GM18508 (cell line): ENCODE results near the gene ELF2.
A peak's percentile ranks its signal among the peaks of the same experiment; 100 is the strongest.
"Not testable (repeated sequence)": the region's sequence is repeated elsewhere in the genome, so short reads cannot be mapped to it uniquely, and the experiment has no call there.

Experiments
- ATAC-seq: cut with Tn5 transposase; IDR thresholded peaks from one replicate; pipeline ENCODE4 v1.9.1; 2021; ENCODE audit warnings: moderate number of reproducible peaks; ENCODE audit not compliant: insufficient read depth, unreplicated experiment

The ELF2 gene

DNA sequence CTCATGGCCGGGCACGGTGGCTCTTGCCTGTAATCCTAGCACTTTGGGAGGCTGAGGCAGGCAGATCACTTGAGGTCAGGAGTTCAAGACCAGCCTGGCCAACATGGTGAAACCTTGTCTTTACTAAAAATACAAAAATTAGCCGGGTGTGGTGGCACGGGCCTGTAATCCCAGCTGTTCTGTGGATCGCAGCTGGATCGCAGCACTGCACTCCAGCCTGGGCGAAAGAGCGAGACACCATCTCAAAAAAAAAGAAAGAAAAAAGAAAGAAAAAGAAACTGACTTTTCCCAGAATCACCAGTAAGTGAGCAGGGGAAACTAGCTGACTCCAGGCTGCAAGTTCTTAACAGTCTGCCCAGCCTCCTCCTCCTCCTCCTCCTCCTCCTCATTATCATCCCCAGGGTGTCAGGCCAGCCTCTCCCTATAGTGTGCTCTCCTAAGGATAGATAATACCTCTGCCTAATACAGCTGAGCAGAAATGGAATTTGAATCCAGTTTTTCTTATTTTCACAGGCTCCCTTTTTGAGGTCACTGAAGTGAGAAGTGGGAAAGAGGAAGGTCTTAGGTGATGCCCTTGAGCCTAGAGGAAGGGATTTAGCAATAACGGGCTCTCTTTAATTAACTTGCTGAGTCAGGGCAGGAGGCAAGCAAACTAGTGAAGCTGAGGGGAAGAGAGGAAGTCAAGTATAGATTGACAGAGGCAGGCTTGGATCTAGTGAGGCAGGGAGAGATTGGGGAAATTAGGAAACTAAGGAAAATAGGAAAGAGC, 11.8 kb upstream of the ELF2 start:
- ATAC-seq: no peak

DNA sequence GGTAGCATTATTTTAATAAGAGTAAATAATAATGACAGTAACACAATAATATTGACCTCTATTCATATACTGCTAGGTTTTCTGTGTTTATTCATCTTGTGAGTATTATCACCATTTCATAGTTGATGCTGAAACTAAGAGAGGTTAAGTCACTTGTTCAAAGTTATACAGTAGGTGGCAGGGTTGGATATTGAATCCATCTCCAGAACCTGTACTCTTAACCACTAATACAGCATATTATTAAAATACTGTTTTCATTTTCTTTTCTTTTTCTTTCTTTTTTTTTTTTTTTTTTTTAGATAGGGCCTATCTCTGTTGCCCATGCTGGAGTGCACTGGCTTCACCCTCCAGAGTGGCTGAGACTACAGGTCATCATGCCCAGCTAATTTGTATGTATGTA, 7.1 kb upstream of the ELF2 start:
- ATAC-seq: peak; percentile 56

DNA sequence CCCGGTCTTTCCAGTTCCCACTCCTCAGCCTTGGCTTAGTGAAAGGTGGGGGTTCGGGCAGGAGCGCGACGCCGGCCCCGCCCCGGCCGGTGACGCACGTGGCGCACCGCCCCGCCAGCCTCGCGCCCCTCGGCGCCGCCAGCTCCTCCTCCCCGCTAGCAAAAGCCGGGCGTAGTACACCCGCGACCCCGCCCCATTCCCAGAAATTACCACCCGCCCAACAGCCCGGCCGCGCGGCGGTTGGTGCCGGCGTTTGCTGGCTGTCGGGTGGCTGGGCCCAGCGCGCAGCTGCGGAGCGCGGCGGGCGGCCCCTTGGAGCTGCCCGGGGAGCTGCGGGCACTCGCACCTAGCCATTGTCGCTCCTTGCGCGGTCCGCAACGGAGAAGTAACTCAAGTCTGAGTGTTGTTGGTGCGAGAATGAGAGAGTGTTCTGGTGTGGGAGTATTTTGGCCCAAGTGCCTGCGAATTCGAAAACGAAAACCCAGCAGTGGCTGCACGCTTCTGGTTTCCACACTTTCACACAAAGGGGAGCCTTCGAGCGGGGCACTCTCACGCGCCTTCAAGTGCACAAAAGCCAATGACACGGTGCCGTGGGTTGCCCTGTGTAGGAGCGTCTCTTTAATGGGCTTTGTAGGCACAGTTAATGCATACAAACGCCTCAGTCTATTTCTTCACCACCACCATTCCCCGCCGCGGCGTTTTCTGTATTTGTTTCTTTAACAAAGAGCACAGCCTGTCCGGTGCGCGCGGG, 1.0 kb upstream of the ELF2 start:
- ATAC-seq: peak; percentile 47

DNA sequence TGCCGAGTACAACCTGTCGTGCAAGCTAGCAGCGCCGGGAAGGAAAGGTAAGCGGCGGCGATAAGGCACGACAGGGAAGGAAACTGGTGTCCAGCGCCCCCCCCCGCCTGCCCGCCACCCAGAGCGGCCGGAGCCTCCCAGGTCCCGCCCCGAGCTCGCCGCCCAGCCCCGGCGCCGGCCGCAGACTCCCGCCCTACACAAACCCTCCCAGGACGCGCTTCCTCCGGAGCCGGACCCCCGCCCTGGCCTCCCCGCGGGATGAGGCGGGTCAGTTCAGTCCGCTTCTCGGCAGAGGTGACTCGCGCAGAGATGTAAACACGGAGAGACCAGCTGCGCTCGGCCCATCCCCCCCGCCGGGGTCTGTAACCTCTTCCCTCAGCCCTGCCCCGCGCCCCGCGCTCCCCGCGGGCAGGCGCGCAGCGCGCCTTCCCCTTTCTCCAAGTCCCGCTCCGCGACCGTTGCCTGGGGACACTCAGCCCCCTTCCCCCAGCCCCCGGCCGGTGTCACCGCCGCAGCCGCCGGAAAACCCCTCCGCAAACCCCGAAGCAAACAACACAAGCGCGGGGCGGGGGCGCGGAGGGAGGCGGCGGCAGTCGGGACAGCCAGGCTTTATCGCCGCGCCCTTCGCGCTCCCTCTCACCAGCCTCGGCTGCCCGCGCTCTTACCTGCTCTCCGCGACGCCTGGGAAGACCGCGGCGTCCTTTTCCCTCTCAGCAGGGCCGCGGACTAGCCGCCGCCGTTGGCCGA, 543 bp downstream of the ELF2 start:
- ATAC-seq: no peak

DNA sequence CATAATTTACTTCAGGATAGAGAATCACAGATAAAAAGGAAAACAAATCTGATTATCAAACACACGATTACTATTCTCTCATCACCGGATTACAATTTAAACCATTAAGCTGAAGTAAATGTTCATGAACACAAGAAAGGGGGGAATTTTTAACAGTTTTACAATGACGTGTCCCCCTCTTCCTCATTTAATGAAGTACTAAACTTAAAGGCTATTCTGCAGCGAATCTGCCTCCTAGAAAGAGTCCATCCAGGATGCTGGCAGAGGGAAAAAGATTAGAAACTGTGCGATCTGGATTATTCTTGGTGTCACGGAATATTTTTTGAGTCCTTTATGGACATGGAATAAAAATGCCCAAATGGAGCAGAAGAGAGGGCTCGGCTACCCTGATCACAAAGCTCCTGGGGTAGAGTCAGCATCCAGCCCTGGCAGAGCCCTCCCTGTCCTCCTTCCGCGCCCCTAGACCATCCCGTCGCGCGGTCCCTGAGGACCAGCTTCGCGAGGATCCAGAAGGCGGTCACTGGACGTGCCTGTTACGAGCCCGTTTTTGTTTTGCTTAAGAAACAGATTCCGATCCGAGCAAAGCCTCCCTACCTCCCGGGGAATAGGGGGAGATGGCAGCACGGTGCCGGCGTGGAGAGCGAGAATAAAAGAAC, 1.2 kb downstream of the ELF2 start:
- ATAC-seq: no peak

DNA sequence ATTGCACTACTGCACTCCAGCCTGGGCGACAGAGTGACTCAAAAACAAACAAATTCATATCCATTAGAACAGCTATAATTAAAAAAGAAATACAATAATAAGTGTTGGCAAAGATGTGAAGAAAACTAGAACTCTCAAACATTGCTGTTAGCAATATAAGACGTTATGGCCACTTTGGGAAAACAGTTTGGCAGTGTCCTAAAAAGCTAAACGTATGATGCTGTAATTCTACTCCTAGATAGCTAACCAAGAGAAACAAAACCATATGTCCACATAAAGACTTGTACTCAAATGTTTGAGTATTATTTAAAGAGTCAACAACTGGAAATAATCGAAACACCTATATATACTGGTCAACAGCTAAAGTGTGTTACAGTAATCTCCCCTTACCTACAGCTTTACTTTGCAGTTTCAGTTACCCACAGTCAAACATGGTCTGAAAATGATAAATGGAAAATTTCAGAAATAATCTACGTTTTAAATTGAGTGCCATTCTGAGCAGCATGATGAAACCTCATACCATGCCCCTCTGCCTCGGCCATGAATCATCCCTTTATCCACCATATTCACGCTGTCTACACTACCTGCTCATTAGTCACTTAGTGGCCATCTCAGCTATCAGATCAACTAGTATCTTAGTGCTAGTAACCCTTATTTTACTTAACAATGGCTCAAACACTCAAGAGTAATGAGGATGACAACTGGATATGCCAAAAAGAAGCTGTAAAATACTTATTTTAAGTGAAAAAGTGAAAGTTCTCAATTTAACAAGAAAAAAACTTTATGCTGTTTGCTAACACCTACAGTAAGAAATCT, 4.9 kb downstream of the ELF2 start:
- ATAC-seq: no peak

DNA sequence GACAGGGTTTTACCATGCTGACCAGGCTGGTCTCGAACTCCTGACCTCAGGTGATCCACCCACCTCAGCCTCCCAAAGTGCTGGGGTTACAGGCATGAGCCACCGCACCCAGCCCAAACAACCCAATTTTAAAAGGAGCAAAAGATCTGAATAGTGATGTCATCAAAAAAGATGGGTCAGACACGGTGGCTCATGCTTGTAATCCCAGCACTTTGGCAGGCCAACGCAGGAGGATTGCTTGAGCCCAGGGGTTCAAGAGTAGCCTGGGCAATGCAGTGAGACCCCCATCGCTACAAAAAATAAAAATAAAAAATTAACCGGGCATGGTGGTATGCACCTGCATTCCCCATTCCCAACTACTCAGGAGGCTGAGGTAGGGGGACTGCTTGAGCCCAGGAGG, 6.1 kb downstream of the ELF2 start:
- no peak for ATAC-seq

DNA sequence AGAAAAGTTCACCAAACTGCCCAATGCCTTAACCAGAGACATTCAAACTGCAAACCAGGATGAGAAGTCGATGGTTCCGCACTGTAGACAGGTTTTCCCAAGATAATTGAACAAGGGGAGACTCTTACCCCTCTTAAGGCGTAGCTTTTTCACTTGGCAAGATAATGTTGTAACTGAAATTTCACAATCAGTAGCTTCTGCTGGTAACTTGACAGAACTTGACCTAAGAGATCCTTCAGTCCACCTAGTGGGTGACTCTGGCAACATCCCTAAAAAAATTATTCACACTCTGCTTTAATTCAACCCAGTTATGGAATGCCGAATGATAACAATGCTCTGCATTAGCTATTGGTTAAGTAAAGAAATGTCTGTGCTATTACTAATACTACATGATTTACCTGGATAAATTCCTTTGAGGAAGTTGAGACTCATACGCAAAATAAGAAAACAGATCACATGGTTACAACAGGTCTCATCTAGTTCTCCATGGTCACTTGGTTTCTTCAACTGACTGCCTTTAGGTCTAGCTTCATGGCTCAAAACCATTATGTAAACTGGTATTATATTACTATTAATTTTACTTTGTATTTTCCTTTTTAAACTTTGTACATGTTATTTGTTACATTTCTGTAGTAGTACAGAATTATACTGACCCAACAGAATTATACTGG, 9.1 kb downstream of the ELF2 start:
- ATAC-seq: no peak

DNA sequence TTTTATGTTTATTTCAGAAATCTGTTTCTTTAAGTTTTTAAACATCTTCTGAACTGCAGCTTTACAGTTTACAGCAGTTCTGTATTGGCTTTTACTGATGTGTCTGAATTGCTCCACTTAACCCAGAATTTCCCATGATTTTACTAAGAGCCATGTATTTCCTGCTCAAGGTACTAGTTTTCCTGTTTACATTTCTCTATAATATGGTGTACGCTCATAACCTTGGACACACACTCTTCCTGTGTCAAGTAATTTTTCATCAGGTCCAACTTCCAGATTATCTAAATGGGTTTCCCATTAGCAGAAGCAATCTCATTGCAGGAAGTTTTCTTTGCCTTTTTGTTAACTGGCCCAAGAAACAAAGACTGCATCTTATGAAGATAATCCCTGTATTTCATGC, 12.3 kb downstream of the ELF2 start:
- ATAC-seq: no peak

DNA sequence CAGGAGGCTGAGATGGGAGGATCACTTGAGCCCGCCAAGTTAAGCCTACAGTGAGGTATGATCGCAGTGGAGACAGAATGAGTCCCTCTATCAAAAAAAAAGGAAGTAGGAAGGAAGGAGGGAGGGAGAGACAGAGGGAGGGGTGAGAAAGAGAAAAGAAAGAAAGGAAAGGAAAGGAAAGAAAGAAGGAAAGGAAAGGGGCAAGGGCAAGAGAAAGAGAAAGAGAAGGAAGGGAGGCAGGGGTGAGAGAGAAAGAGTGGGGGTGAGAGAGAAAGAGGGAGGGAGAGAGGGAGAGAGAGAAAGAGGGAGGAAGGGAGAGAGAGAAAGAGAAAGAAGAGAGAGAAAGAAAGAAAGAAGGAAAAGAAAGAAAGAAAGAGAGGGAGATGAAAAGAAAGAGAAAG, 13.2 kb downstream of the ELF2 start:
- ATAC-seq: no peak

DNA sequence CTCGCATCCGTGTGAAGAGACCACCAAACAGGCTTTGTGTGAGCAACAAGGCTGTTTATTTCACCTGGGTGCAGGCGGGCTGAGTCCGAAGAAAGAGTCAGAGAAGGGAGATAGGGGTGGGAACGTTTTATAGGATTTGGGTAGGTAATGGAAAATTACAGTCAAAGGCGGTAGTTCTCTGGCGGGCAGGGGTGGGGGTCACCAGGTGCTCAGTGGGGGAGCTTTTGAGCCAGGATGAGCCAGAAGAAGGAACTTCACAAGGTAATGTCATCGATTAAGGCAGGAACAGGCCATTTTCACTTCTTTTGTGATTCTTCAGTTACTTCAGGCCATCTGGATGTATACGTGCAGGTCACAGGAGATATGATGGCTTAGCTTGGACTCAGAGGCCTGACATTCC, 19.0 kb downstream of the ELF2 start:
- ATAC-seq: not testable (repeated sequence)

DNA sequence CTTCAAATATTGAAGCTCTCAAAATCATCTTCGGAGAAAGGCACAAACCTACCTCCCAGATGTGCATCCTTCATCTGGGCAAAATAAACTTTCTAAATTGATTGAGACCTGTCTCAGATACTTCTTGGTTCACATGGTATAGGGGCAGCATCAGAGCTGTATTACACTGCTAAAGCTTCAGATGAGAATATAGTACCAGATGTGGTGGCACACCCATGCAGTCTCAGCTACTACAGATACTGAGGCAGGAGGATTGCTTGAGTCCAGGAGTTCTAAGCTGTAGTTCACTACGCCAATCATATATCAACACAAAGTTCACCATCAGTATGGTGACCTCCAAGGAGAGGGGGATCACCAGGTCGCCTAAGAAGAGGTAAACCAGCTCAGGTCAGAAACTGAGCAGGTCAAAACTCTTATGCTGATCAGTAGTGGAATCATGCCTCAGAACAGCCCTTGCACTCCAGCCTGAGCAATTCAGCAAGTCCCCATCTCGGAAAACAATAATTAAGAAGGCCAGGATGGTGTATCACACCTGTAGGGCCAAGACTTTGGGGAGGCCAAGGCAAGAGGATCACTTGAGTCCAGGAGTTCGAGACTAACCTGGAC, 22.0 kb downstream of the ELF2 start:
- ATAC-seq: no peak

DNA sequence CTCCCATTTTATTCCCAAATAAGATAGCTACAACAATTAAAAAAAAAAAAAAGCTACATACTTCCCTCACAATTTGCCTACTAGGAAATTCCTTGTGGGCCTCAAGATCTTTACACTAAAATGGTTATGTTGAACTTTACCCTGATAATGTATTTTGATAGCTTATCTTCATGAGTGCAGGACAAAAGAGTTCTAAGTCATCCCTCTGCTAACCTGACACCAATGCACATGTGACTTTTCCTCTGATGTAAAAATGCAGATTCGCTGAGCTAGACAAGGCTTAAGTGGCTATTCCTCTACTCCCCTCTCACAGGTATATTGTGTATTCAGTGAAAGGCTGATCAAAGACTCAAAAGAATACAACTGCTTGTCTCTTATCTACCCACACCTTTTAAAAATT, 22.5 kb downstream of the ELF2 start:
- no peak for ATAC-seq

DNA sequence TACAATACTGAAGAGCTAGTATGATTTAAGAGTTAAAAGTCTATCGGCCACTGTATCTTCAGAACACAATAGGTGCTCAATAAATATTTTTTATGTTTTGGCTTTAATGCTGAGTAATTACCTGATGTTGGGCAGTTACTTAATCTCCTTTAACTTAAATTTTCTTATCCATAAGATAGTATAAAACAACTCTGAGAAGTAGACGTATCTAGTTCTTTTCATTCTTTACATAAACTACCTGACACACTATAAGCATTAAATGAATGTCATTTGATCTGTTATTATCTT, 22.9 kb downstream of the ELF2 start:
- ATAC-seq: no peak

DNA sequence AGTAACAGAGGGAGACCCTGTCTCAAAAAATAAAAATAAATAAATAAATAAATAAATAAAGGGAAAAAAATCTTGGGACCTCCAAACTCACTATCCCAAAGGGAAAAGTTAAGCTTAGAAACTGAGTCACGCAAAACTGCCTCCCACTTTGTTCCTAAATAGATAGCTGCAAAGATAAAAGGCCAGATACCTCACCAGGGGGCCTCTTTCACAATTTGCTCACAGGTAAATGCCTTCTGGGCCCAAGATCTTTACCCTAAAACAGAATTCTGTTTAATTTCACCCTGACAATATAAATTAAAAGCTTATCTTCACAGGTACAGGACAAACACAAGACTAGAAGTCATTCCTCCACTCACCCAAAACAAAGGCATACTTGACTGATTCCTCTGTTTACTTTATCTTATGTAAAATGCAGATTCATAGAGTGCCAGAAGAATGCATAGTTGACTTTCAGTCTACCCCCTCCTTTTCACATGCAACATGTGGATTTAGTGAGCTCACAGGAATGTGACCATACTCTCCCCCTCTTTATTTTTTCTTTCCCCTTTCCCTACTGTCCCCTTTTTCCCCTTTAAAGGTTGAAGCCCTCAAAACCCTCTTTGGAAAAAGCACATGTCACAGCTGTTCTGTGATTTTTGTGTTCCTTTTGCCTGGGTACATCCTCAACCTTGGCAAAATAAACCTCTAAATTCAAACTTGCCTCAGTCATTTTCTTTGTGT, 23.4 kb downstream of the ELF2 start:
- ATAC-seq: no peak

DNA sequence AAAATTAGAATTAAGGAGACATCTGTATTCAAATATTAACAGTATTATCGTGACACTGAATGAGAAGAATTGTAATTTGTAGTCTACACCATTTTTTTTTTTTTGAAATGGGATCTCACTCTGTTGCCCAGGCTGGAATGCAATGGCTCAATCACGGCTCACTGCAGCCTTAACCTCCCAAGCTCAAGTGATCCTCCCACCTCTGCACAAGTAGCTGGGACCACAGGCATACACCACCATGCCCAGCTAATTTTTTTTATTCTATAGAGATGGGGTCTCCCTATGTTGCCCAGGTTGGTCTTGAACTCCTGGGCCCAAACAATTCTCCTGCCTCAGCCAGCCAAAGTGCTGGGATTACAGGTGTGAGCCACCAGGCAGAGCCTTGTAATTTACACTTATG, 24.8 kb downstream of the ELF2 start:
- ATAC-seq: no peak

DNA sequence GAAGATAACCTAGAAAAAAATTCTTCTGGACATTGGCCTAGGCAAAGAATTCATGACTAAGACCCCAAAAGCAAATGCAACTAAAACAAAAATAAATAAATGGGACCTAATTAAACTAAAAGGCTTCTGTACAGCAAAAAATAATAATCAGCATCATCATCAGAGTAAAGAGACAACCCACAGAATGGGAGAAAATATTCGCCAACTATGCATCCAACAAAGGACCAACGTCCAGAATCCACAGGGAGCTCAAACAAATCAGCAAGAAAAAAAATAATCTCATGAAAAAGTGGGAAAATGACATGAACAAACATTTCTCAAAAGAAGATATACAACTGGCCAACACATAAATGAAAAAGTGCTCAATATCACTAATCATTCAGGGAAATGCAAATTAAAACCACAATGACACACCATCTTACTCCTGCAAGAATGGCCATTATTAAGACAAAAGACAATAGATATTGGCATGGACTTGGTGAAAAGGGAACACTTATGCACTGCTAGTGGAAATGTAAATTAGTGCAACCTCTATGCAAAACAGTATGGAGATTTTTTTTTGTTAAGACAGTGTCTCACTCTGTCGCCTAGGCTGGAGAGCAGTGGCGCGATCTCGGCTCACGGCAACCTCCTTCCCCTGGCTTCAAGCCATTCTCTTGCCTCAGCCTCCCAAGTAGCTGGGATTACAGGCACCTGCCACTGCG, 29.9 kb downstream of the ELF2 start:
- ATAC-seq: no peak

DNA sequence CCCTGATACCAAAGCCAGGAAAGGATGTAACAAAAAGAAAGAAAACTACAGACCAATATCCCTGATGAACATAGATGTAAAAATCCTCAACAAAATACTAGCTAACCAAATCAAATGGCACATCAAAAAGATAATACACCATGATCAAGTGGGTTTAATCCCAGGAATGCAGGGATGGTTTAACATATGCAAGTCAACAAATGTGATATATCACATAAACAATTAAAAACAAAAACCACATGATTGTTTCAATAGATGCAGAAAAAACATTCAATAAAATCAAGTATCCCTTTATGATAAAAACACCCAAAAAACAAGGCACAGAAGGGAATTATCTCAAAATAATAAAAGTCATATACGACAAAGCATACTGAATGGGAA, 31.5 kb downstream of the ELF2 start:
- ATAC-seq: no peak
